Naive B cell (primary cell): ENCODE measurements around the gene VPS35. TPM values are rescaled to one million over a fixed set of nuclear protein-coding genes. Genes with fewer than 3 reads are reported as not detected.
"Not testable (repeated sequence)": the region's sequence is repeated elsewhere in the genome, so short reads cannot be mapped to it uniquely, and the experiment has no call there.

Source experiments
- ATAC-seq, 2 donors: fragments of 150-1000 bp; cut with Tn5 transposase; 2 replicates each; pipeline ENCODE4 v1.10.0; 2021; ENCODE audit warnings: low read depth in 2 of 2, mild to moderate bottlenecking in 2 of 2, moderate library complexity in 2 of 2
- DNase-seq: peaks from one replicate; pipeline ENCODE4 v3.0.0; 2022
- H3K27ac Mint-ChIP-seq, 6 donors: one replicate each; pipeline ENCODE4 v1.8.0; 2020 to 2022; ENCODE audit warnings: mild to moderate bottlenecking in 6 of 6, mixed read lengths in 6 of 6, moderate library complexity in 5 of 6, inconsistent platforms in 2 of 6
- H3K27me3 Mint-ChIP-seq, 3 donors: one replicate each; pipeline ENCODE4 v1.8.0; 2021 to 2022; ENCODE audit warnings: mixed read lengths in 3 of 3, mild to moderate bottlenecking in 1 of 3
- H3K36me3 Mint-ChIP-seq, 2 donors: one replicate each; pipeline ENCODE4 v1.8.0; 2020 to 2022; ENCODE audit warnings: mixed read lengths in 2 of 2, inconsistent platforms in 1 of 2, mild to moderate bottlenecking in 1 of 2
- H3K4me1 Mint-ChIP-seq, 3 donors: one replicate each; pipeline ENCODE4 v1.8.0; 2020 to 2022; ENCODE audit warnings: mixed read lengths in 3 of 3, inconsistent platforms in 1 of 3, mild to moderate bottlenecking in 1 of 3, moderate library complexity in 1 of 3
- H3K4me3 Mint-ChIP-seq, 8 donors: one replicate each; pipeline ENCODE4 v1.8.0; 2020 to 2022; ENCODE audit warnings: mild to moderate bottlenecking in 8 of 8, mixed read lengths in 8 of 8, moderate library complexity in 8 of 8, inconsistent platforms in 2 of 8
- H3K9me3 Mint-ChIP-seq, 7 donors: one replicate each; pipeline ENCODE4 v1.8.0; 2020 to 2022; ENCODE audit warnings: mixed read lengths in 7 of 7, mild to moderate bottlenecking in 5 of 7, inconsistent platforms in 2 of 7, moderate library complexity in 1 of 7
- polyA plus RNA-seq, 6 donors: library from polyadenylated mRNA; unstranded; fragments of 300-500 nt; fragmentation: Illumina TruSeq; gene quantifications; one replicate each; pipeline ENCODE4 v1.2.3, GENCODE V29; 2021; ENCODE audit warnings: low read depth in 6 of 6

Gene VPS35
- polyA plus RNA-seq, 6 donors from 2014 or later, result 74.1 to 105 (median 95.4) TPM

DNA sequence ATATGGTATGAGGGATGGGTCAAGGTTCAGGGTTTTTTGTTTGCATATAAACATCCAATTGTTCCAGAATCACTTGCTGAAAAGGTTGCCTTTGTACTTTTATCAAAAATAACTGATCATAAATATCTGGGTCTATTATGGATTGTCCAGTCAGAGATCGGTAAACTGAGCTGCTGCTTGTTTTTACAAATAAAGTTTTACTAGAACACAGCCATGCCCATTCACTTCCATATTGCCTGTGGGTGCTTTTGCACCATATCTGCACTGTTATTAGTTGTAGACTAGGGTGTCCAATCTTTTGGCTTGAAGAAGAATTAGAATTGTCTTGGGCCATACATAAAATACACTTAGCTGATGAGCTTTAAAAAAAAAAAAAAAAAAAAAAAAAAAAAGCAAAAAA is 11.0 kb downstream of the VPS35 start:
- peak overlapping the region in 1 of 6 donors; percentile 12 for H3K27ac Mint-ChIP-seq
- not testable (repeated sequence) for DNase-seq

DNA sequence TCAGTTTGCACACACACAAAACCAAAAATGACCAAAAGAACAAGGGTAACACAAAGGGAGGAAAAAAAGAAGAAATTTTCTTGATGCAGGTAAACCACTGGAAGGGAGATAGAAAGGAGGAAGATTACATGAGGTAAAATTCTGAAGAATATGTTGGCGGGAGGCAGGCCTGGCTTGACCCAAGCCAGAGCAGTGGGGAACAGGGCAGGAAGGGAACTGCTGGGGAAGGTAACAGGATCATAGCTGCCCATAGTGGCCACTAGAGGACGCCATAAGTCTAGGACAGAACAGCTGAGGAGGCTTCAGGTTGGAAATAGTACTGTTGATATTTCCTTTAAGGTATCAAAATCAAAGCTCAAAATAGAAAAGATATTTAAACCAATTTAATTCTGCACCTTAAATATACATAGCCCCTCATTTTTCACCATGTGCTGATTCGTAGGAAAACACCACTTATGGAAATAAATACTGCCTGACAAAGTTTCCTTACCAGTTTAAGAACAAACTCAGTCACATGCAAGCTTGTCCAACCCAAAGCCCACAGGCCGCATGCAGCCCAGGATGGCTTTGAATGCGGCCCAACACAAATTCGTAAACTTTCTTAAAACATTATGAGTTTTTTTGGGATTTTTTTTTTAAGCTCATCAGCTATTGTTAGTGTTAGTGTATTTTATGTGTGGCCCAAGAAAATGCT is 15.5 kb downstream of the VPS35 start:
- peak; percentile 87 to 95 for ATAC-seq
- peak; percentile 53 for DNase-seq
- H3K27me3 Mint-ChIP-seq, result no peaks in the 10 kb centered on the region
- H3K4me3 Mint-ChIP-seq, result no peak overlapping the region
- H3K36me3 Mint-ChIP-seq, result peaks cover 5 to 23% of the 10 kb centered on the region in 2 donors
- peak overlapping the region in 1 of 6 donors; percentile 77 for H3K27ac Mint-ChIP-seq
- H3K4me1 Mint-ChIP-seq, result no peaks in the 10 kb centered on the region
- no peaks in the 10 kb centered on the region for H3K9me3 Mint-ChIP-seq

More for the DNA sequence above, 11.0 kb downstream of the VPS35 start:
- H3K4me1 Mint-ChIP-seq, H3K4me3 Mint-ChIP-seq, H3K9me3 Mint-ChIP-seq, ATAC-seq, H3K27me3 Mint-ChIP-seq: not testable (repeated sequence)
- H3K36me3 Mint-ChIP-seq, result peaks cover 13 to 19% of the 10 kb centered on the region in 2 donors

DNA sequence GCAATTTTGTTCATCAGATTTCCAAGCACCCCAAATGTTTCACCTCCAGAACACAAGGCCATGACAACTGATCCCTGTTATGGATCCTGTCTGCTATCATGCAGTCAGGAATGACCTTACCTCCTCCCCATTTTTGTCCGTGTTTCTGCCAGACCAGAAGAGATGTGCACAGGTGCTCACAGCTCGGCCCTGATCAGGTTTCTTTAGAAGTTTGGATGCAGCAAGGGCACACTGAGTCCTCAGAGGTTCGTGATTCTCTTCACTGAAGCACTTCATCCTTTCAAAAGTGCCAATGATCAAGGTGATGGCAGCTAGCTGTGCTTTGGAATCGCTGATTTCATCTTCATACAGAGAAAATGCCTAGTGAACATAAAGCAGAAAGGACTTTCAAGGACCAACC is 26.9 kb downstream of the VPS35 start:
- DNase-seq (no peak), ATAC-seq (no peak)
- Mint-ChIP-seq H3K4me1 (peaks cover 12 to 21% (median 19%) of the 10 kb centered on the region in 3 donors), H3K4me3 (peak overlapping the region in 1 of 8 donors; percentile 57), H3K9me3 (no peaks in the 10 kb centered on the region), H3K27me3 (no peaks in the 10 kb centered on the region), H3K36me3 (peaks cover 0 to 15% of the 10 kb centered on the region in 2 donors), H3K27ac (no peak overlapping the region)

DNA sequence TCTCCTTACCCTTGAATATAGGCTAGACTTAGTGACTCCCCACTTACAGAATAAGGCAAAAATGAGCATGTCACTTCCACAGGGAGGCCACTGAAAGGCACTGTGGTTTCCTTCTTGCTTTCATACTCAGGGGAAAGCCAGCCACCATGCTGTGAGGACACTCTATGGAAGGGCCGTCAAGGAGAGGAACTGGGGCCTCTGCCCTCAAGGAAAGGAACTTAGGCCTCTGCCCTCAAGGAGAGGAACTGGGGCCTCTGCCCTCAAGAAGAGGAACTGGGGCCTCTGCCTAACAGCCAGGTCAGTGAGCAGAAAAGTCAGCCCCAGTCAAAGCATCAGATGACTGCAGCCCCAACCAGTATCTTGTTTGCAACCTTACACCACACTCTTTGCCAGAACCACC is 30.1 kb downstream of the VPS35 start:
- Mint-ChIP-seq H3K27me3 (no peaks in the 10 kb centered on the region), H3K27ac (peak overlapping the region; percentile 1 to 93 (median 68)), H3K4me3 (peak overlapping the region in 1 of 8 donors; percentile 44), H3K4me1 (peaks cover 16 to 27% (median 24%) of the 10 kb centered on the region in 3 donors), H3K9me3 (no peaks in the 10 kb centered on the region), H3K36me3 (peaks cover 0 to 17% of the 10 kb centered on the region in 2 donors)
- ATAC-seq (peak; percentile 97 to 98), DNase-seq (peak; percentile 43)

DNA sequence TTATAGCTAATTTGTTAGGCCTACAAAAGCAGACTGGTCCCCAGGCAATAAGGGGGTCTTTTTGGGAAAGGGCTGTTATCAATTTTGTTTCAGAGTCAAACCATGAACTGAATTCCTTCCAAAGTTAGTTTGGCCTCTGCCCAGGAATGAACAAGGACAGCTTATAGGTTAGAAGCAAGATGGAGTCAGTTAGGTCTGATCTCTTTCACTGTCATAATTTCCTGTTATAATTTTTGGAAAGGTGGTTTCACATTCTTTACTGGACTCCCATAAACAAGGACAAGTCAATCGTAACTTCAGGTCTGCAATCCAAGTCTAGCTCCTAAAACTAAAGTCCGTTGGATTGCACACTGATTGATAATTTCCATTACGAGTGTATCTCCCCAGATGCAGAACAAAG is 37.7 kb downstream of the VPS35 start:
- H3K4me3 Mint-ChIP-seq, result no peak overlapping the region
- no peaks in the 10 kb centered on the region for H3K27me3 Mint-ChIP-seq
- H3K4me1 Mint-ChIP-seq, result peaks cover 2 to 5% (median 4%) of the 10 kb centered on the region in 3 donors
- peaks cover 0 to under 1% (median 0%) of the 10 kb centered on the region in 7 donors for H3K9me3 Mint-ChIP-seq
- DNase-seq (no peak), ATAC-seq (no peak)
- H3K27ac Mint-ChIP-seq, result no peak overlapping the region
- H3K36me3 Mint-ChIP-seq, result peaks cover 0 to 7% of the 10 kb centered on the region in 2 donors

DNA sequence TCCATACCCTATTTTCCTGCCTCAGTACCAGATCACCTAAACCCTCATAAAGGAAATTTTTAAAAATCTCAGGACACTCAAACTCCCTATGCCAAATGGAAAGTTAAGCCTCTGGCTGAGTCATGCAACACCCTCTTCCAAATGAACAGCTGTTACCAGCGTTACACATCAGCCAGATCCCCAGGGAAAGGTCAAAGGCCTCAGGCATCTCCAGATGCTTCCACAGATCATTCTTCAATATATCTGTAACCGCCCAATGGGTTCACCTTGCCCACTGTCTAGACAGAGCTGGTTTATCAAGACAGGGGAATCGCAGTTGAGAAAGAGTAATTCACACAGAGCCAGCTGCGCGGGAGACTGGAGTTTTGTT is 38.7 kb downstream of the VPS35 start:
- no peak overlapping the region for H3K27ac Mint-ChIP-seq
- H3K27me3 Mint-ChIP-seq, result no peaks in the 10 kb centered on the region
- no peak for ATAC-seq

DNA sequence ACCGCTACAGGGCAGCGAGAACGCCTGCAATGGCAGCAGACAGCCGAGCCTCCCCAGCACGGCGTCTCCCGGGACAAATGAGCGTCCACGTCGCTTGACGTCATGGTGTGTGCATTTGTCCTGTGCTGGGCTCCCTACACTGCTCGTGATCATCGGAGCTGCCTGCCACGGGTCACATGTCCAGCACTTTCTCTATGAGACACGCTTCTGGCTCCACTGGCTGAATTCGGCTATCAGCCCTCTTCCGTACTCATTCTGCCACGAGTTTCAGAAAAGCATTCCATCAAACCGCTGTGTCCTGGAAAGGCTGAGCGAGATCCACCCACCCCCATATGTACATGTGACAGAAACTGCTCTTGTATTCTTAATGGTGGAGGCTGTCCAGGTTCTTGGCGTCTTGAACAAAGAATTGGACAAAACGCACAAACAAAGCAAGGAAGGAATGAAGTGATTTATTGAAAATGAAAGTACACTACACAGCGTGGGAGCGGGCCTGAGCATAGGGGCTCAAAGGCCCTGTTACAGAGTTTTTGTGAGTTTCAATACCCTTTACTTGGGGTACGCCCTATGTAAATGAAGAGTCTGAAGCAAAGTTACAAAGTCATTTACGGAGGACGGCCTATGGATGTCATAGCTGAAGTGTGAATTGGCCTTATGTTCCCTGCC is 39.3 kb downstream of the VPS35 start:
- H3K9me3 Mint-ChIP-seq, result peaks cover 0 to 16% (median 11%) of the 10 kb centered on the region in 7 donors

More for the DNA sequence above, 38.7 kb downstream of the VPS35 start:
- no peak overlapping the region for H3K4me3 Mint-ChIP-seq
- no peaks in the 10 kb centered on the region for H3K36me3 Mint-ChIP-seq
- H3K9me3 Mint-ChIP-seq, result peaks cover 0 to 10% (median 6%) of the 10 kb centered on the region in 7 donors
- H3K4me1 Mint-ChIP-seq, result no peaks in the 10 kb centered on the region
- DNase-seq, result no peak

DNA sequence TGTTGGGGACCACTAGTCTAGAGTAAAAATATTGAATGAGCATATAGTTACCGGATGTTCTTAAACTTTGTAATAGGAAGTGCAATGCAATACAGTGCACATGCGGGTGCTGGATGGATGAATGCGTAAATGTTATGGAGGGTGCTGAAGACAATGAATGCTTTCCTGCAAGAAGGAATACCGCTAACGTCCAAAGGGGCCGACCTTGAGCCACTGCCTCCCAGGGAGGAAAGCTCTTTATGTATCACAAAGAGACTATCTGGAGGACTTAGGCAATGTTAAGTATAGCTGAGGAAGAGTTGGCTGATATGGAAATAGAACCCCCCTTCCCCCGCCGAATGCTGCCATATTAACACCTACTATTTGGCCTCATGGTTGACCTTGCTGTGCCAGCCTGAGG is 40.3 kb downstream of the VPS35 start:
- Mint-ChIP-seq H3K4me1 (peaks cover 0 to 3% (median 0%) of the 10 kb centered on the region in 3 donors), H3K9me3 (peaks cover 3 to 26% (median 21%) of the 10 kb centered on the region in 7 donors), H3K27ac (no peak overlapping the region), H3K36me3 (peaks cover 4% of the 10 kb centered on the region in 2 donors), H3K27me3 (no peaks in the 10 kb centered on the region), H3K4me3 (no peak overlapping the region)
- DNase-seq, result no peak
- ATAC-seq, result no peak

More for the DNA sequence above, 39.3 kb downstream of the VPS35 start:
- no peak for ATAC-seq
- DNase-seq, result no peak
- Mint-ChIP-seq H3K27me3 (no peaks in the 10 kb centered on the region), H3K4me3 (no peak overlapping the region), H3K4me1 (no peaks in the 10 kb centered on the region), H3K36me3 (no peaks in the 10 kb centered on the region), H3K27ac (peak overlapping the region in 2 of 6 donors; percentile 18 to 74)

DNA sequence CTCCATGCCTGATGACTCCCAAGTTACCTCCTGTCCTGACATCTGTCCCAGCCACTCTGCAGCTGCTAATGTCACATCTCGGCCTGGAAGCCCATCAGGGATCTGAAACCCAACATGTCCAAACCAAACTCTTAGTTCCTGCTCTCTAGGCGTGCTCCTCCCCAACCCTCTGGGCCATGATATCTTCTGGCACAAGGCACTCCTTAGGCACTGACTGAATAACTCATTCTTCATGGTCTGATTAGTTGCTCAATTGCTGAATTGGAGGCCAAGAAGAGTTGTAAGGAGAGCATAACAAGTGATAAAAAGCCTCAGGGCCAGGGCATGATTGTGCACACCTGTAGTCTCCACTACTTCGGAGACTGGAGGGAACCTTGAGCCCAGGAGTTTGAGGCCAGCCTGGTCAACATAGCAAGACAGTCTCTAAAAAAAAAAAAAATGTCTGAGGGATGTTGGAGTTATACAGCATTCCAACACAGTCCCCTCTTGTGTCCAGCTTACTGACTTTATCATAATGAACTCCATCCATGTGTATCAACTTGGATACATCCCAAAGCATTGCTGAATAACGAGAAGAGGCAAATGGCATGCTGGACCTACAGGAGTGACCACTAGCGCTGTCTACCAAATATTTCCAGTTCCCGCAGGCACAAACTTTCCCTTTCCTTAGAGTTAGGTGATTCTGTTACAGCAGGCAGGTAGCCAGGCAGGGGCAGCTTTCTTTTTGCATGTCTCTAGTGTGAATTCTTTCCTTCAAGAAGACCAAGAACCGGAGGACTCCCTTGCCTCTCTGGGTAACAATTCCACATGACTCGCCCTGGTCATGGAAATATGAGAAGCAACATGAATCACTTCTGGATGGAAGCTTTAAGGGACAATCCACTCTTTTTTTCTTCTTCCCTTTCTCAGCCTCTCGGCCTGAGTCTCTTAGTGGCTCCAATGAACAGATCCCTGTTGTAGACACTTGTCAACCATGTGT is 49.7 kb downstream of the VPS35 start:
- DNase-seq (no peak), ATAC-seq (no peak)
- Mint-ChIP-seq H3K27ac (no peak overlapping the region), H3K36me3 (peaks cover 21 to 26% of the 10 kb centered on the region in 2 donors), H3K9me3 (peaks cover 4 to 19% (median 11%) of the 10 kb centered on the region in 7 donors), H3K4me3 (no peak overlapping the region), H3K27me3 (no peaks in the 10 kb centered on the region), H3K4me1 (peaks cover 0 to 4% (median 0%) of the 10 kb centered on the region in 3 donors)

DNA sequence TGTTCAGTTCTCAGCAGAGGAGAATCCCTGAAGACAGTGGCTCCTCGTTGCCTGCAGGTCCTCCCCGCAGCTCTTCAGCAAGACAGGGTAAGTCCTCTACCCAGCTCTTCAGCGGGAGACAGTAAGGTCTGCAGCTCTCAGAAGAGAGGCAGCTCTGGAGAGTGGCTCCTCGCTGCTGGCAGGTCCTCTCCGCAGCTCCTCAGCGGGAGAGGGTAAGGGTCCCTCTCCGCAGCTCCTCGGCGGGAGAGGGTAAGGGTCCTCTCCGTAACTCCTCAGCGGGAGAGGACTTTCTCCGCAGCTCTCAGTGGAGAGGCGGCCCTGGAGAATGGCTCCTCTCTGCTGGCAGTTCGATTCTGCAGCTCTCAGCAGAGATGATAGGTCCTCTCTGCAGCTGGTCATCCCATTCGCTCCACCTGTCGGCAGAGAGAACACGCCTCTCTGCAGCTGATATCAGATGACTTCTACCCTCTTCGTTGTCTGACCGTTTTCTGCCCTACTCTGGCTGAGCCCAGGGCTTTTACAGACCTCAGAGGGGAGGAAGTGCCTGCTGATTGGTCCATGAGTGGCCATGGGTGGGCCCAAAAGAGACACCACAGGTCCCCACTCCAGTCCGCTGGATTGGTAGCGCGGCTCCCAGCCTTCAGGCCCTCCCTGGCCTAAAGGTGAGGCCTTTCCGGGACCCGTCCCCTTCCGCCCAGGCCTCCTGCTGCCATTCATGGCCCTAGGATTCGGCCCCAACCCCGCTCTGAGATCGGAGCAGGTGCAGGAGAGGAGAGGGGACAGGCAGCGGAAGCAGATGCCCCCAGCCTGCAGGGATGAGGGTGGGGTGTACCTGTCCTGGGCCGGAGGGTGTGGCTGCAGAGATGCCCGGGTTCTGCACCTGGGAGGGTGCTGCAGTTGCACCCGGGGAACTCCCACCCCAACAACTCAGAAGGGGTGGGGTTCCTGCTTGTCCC is 55.9 kb downstream of the VPS35 start:
- ATAC-seq, result no peak
- Mint-ChIP-seq H3K4me1 (peaks cover 0 to 4% (median 0%) of the 10 kb centered on the region in 3 donors), H3K36me3 (peaks cover 0 to 4% of the 10 kb centered on the region in 2 donors), H3K27me3 (no peaks in the 10 kb centered on the region), H3K9me3 (no peaks in the 10 kb centered on the region), H3K27ac (no peak overlapping the region), H3K4me3 (peak overlapping the region in 2 of 8 donors; percentile 17 to 47)
- DNase-seq, result no peak

DNA sequence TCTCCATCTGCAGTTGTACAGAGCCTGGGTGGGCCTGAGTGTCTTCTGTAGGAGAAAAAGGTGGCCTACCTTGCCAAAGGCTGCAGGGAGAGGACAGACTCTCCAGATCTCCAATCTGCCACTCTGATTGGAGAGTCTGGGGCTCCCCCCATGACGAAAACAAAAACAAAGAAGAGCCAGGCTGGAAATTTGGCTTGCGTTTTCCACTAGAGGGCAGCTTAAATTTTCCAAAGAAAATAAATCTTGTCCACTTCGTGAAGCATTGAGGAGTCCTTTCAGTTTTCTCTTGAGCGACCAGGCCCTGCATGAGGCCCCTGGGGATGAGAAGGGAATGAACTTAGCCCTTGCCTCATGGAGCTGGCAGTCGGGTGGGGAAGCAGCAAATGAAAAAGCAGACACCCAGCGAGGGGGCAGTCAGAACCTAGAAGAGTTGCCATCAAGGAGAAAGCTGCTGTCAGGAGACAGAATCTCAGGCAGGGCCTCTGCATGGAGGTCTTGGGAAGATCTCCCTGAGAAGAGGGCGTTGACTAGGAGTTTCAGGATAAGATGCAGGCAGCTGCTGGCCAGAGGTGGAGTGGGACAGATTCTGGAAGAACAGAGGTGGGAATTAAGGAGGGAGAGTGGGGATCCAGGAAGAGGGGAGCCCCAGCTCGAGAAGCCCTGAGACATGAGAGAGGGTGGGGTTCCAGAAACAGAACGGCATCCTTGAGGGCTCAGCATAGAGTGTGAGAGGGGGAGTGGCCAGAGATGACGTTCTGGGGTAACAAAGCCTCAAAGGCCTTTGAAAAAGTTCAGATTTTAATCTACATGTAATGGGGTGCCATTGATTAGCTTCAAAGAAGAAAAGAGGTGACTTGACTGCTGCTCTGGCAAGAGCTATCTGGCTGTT is 59.4 kb downstream of the VPS35 start:
- Mint-ChIP-seq H3K27ac (peak overlapping the region in 1 of 6 donors; percentile 44), H3K4me1 (peaks cover 0 to 4% (median 0%) of the 10 kb centered on the region in 3 donors), H3K9me3 (no peaks in the 10 kb centered on the region), H3K4me3 (no peak overlapping the region), H3K36me3 (no peaks in the 10 kb centered on the region), H3K27me3 (no peaks in the 10 kb centered on the region)
- ATAC-seq (no peak), DNase-seq (no peak)
